Naive thymus-derived CD4-positive, alpha-beta T cell (primary cell): ENCODE measurements around the gene RHEB. TPM values are rescaled to one million over a fixed set of nuclear protein-coding genes. Genes with fewer than 3 reads are reported as not detected.
A peak's percentile ranks its signal among the peaks of the same experiment; 100 is the strongest.

Experiments
- ATAC-seq: fragments of 150-1000 bp; cut with Tn5 transposase; 2 replicates; pipeline ENCODE4 v1.10.0; 2021; ENCODE audit warnings: mild to moderate bottlenecking, moderate library complexity
- CTCF ChIA-PET: fragments of 350-600 bp; sonication (Branson Sonifier 250); formaldehyde crosslinking; loops from one replicate; lab custom pipeline; 2021; ENCODE audit warnings: antibody characterized with exemption; lab: Charles Lee
- POLR2A ChIA-PET: fragments of 350-600 bp; sonication (Branson Sonifier 250); formaldehyde crosslinking; loops from one replicate; lab custom pipeline; 2021; ENCODE audit warnings: antibody characterized with exemption, inconsistent platforms; lab: Charles Lee
- DNase-seq, 9 donors: peaks; one replicate each; pipeline versions ENCODE4 v3.0.0 to v3.0.0-alpha.2; 2020 to 2022; ENCODE audit warnings: mixed read lengths in 1 of 9
- H3K27ac ChIP-seq: one replicate; pipeline ENCODE4 v1.7.0; 2013; ENCODE audit warnings: mild to moderate bottlenecking, low read depth, low read length, moderate library complexity
- H3K27me3 ChIP-seq, 2 donors: one replicate each; pipeline ENCODE4 v1.7.0; 2013; ENCODE audit warnings: low read length in 2 of 2, mild to moderate bottlenecking in 2 of 2, moderate library complexity in 2 of 2; ENCODE audit not compliant: control insufficient read depth in 2 of 2, insufficient read depth in 2 of 2
- H3K36me3 ChIP-seq, 3 experiments: 1 replicate in 2 of 3; 2 replicates in 1 of 3; pipeline ENCODE4 v1.7.0; 2013; ENCODE audit warnings: low read length in 3 of 3, mild to moderate bottlenecking in 3 of 3, moderate library complexity in 1 of 3; ENCODE audit not compliant: insufficient read depth in 3 of 3, control insufficient read depth in 2 of 3
- H3K4me1 ChIP-seq, 2 donors: one replicate each; pipeline ENCODE4 v1.7.0; 2013; ENCODE audit warnings: low read length in 2 of 2, mild to moderate bottlenecking in 2 of 2, moderate library complexity in 1 of 2; ENCODE audit not compliant: control insufficient read depth in 2 of 2, insufficient read depth in 2 of 2
- H3K4me3 ChIP-seq: 2 replicates; pipeline ENCODE4 v1.7.0; 2013; ENCODE audit warnings: mild to moderate bottlenecking, low read length
- H3K9me3 ChIP-seq, 3 experiments: 1 replicate in 2 of 3; 2 replicates in 1 of 3; pipeline ENCODE4 v1.7.0; 2013; ENCODE audit warnings: low read length in 3 of 3; ENCODE audit not compliant: control insufficient read depth in 2 of 3
- H3K27ac Mint-ChIP-seq, 9 donors: one replicate each; pipeline ENCODE4 v1.8.0; 2020 to 2022; ENCODE audit warnings: mixed read lengths in 9 of 9, mild to moderate bottlenecking in 8 of 9, moderate library complexity in 5 of 9, inconsistent platforms in 2 of 9
- H3K27me3 Mint-ChIP-seq, 5 donors: one replicate each; pipeline ENCODE4 v1.8.0; 2021 to 2022; ENCODE audit warnings: mixed read lengths in 5 of 5, mild to moderate bottlenecking in 1 of 5
- H3K36me3 Mint-ChIP-seq, 5 donors: one replicate each; pipeline ENCODE4 v1.8.0; 2020 to 2022; ENCODE audit warnings: mixed read lengths in 5 of 5, mild to moderate bottlenecking in 3 of 5, inconsistent platforms in 1 of 5
- H3K4me1 Mint-ChIP-seq, 7 donors: one replicate each; pipeline ENCODE4 v1.8.0; 2020 to 2022; ENCODE audit warnings: mixed read lengths in 7 of 7, mild to moderate bottlenecking in 3 of 7, inconsistent platforms in 1 of 7
- H3K4me3 Mint-ChIP-seq, 10 donors: one replicate each; pipeline ENCODE4 v1.8.0; 2020 to 2022; ENCODE audit warnings: mild to moderate bottlenecking in 10 of 10, mixed read lengths in 10 of 10, moderate library complexity in 6 of 10, inconsistent platforms in 2 of 10
- H3K9me3 Mint-ChIP-seq, 11 donors: one replicate each; pipeline ENCODE4 v1.8.0; 2020 to 2022; ENCODE audit warnings: mixed read lengths in 11 of 11, mild to moderate bottlenecking in 4 of 11, inconsistent platforms in 1 of 11, moderate library complexity in 1 of 11
- intact Hi-C, 2 donors: fragments of 100-400 bp; cut with micrococcal nuclease; formaldehyde crosslinking; loops; one replicate each; pipeline ENCODE4 v1.15.1; 2023
- polyA plus RNA-seq, 2 donors: library from polyadenylated mRNA; unstranded; fragments of 300-500 nt; fragmentation: Illumina TruSeq; gene quantifications; one replicate each; pipeline ENCODE4 v1.2.3, GENCODE V29; 2021
- total RNA-seq, 6 experiments: library from RNA in 5 of 6; stranded (reverse) in 5 of 6; gene quantifications; 1 replicate in 5 of 6; 2 replicates in 1 of 6; pipeline ENCODE4 v1.2.3 and lab custom pipeline; 2021 to 2026

Gene RHEB
- total and polyA plus RNA-seq, 7 experiments from 2014 or later, result 31.2 to 62.6 (median 50.8) TPM

GRCh38 chr7:151435971-151436370 lies 83.7 kb downstream of the RHEB start:
- Histone ChIP-seq H3K4me3 (no peak overlapping the region), H3K27me3 (no peaks in the 10 kb centered on the region), H3K9me3 (no peaks in the 10 kb centered on the region), H3K27ac (no peak overlapping the region), H3K4me1 (peaks cover 21 to 55% of the 10 kb centered on the region in 2 donors), H3K36me3 (no peaks in the 10 kb centered on the region)
- Mint-ChIP-seq H3K36me3 (no peaks in the 10 kb centered on the region), H3K4me3 (no peak overlapping the region), H3K9me3 (no peaks in the 10 kb centered on the region), H3K27me3 (peaks cover 0 to 12% (median 0%) of the 10 kb centered on the region in 5 donors), H3K4me1 (peaks cover 14 to 68% (median 32%) of the 10 kb centered on the region in 7 donors), H3K27ac (peak overlapping the region in 2 of 9 donors; percentile 47 to 71)
- ATAC-seq (no peak), DNase-seq (no peak)
- intact Hi-C loops, result no loop called here
- POLR2A ChIA-PET, result no interaction called here
- CTCF ChIA-PET, result interaction anchor here (1.0 kb wide), 1 partner anchor 10 kb away, joined by 3 read pairs; no protein-coding TSS in a partner anchor

DNA sequence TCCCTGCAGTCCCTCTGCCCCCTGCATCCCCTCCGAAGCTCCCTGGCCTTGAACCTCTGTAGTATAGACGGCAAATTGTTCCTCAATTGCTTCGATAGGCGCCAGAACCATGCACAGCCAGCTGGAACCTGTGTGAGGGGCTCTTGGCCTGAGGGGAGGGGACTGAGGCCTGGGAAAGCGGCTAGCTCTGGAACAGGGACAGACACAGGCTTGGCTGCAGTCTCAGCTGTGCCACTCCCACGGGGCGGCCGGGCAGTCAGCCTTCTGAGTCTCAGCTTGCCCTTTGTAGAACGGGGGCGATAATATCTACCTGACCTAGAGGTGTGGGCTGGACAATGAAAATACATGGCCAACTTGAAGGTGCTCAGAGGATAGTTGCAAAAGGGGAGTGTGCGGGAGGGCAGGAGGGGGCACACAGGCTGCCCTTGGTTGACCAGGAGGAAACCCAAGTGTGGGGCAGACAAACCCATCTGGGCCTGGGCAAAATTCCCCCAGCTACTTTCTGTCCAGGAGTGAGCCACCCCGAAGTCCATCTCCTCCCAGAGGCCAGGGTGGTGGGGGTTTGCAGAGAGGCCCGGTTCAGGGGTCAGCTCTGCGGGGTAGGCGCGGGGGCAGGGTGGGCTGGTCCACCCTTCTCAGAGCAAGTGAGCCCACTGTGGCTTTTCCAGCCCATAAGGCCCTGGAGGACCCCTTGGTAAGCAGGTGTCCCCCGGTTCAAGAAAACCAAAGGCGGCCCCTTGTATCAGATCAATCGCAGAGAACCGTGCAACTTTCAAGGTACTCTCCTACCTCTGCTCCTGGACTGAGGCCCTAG lies 84.4 kb downstream of the RHEB start:
- Mint-ChIP-seq H3K9me3 (no peaks in the 10 kb centered on the region), H3K4me3 (no peak overlapping the region), H3K4me1 (peaks cover 13 to 68% (median 31%) of the 10 kb centered on the region in 7 donors), H3K36me3 (no peaks in the 10 kb centered on the region), H3K27ac (peak overlapping the region in 3 of 9 donors; percentile 7 to 76 (median 26)), H3K27me3 (peaks cover 0 to 7% (median 0%) of the 10 kb centered on the region in 5 donors)
- ATAC-seq, result no peak
- DNase-seq, result no peak
- Histone ChIP-seq H3K27ac (no peak overlapping the region), H3K4me1 (peaks cover 28 to 55% of the 10 kb centered on the region in 2 donors), H3K9me3 (no peaks in the 10 kb centered on the region), H3K27me3 (no peaks in the 10 kb centered on the region), H3K36me3 (no peaks in the 10 kb centered on the region), H3K4me3 (no peak overlapping the region)
- CTCF ChIA-PET, result interaction anchor here (1.0 to 1.1 kb wide), 3 partner anchors 11 to 67 kb away, joined by 3 to 4 read pairs (median 3); no protein-coding TSS in a partner anchor
- POLR2A ChIA-PET, result no interaction called here
- intact Hi-C loops, result no loop called here

GRCh38 chr7:151434549-151434948 lies 85.1 kb downstream of the RHEB start:
- peak overlapping the region in 3 of 9 donors; percentile 7 to 76 (median 26) for H3K27ac Mint-ChIP-seq
- H3K36me3 ChIP-seq, result no peaks in the 10 kb centered on the region
- intact Hi-C loops, result loop anchor here in 1 of 2 donors (5.0 kb wide), 2 partner anchors 67 to 82 kb away; no protein-coding TSS in a partner anchor
- H3K4me3 ChIP-seq, result no peak overlapping the region
- no peaks in the 10 kb centered on the region for H3K9me3 Mint-ChIP-seq
- H3K27me3 Mint-ChIP-seq, result peaks cover 0 to 5% (median 0%) of the 10 kb centered on the region in 5 donors
- H3K27me3 ChIP-seq, result no peaks in the 10 kb centered on the region
- no peak overlapping the region for H3K27ac ChIP-seq
- ChIA-PET POLR2A (interaction anchor here (1.5 kb wide), 1 partner anchor 75 kb away, joined by 3 read pairs; no protein-coding TSS in a partner anchor), CTCF (interaction anchor here (1.0 to 2.1 kb wide), 3 partner anchors 14 to 66 kb away, joined by 3 to 10 read pairs (median 4); no protein-coding TSS in a partner anchor)
- H3K4me1 ChIP-seq, result peaks cover 35 to 57% of the 10 kb centered on the region in 2 donors
- no peak for ATAC-seq
- no peaks in the 10 kb centered on the region for H3K36me3 Mint-ChIP-seq
- H3K4me3 Mint-ChIP-seq, result no peak overlapping the region
- no peaks in the 10 kb centered on the region for H3K9me3 ChIP-seq
- no peak for DNase-seq
- peaks cover 16 to 70% (median 36%) of the 10 kb centered on the region in 7 donors for H3K4me1 Mint-ChIP-seq

DNA sequence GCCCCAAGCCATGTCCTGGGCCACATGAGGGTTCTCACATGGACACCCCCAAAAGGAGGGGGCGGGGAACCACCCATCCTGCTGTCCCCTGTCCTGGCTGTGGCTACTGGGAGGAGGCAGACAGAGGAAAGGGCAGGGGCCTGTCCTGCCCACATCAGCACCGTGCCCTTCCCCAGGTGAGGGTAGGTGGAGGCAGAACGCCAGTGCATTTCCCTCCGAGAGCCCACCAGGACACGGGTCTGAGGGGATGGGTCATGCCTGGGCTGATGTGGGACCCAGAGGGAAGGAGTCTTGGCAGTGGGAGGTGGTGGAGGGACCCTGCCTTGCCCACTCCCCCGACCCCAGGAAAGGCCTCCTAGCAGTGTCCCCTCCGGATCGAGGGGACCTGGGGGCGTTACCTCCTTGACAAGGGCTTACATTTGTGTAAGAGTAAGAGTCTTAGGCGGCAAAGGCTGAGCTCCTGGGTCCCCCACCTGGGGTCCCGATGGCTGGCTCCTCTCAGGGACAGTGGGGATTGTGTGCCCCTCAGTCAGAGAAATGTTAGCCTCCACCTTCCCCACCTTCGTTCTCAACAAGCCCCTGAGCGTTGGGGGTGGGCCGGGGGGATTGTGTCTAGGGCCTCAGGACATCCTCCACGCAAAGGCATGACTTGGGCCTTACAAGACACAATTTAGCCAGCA lies 85.8 kb downstream of the RHEB start:
- peak overlapping the region in 3 of 9 donors; percentile 81 to 85 (median 81) for H3K27ac Mint-ChIP-seq
- Histone ChIP-seq H3K27me3 (no peaks in the 10 kb centered on the region), H3K27ac (no peak overlapping the region), H3K9me3 (no peaks in the 10 kb centered on the region), H3K4me3 (no peak overlapping the region), H3K4me1 (peaks cover 42 to 57% of the 10 kb centered on the region in 2 donors), H3K36me3 (no peaks in the 10 kb centered on the region)
- DNase-seq, result no peak
- no peaks in the 10 kb centered on the region for H3K9me3 Mint-ChIP-seq
- POLR2A ChIA-PET, result interaction anchor here (1.5 kb wide), 1 partner anchor 74 kb away, joined by 3 read pairs; no protein-coding TSS in a partner anchor
- CTCF ChIA-PET, result interaction anchor here (1.0 to 2.1 kb wide), 2 partner anchors 15 to 62 kb away, joined by 3 to 10 read pairs; no protein-coding TSS in a partner anchor
- peaks cover 17 to 70% (median 43%) of the 10 kb centered on the region in 7 donors for H3K4me1 Mint-ChIP-seq
- H3K27me3 Mint-ChIP-seq, result peaks cover 0 to 2% (median 0%) of the 10 kb centered on the region in 5 donors
- intact Hi-C loops, result loop anchor here in 1 of 2 donors (1.0 to 5.0 kb wide), 4 partner anchors 7 to 82 kb away; no protein-coding TSS in a partner anchor
- no peaks in the 10 kb centered on the region for H3K36me3 Mint-ChIP-seq
- no peak overlapping the region for H3K4me3 Mint-ChIP-seq
- ATAC-seq, result no peak

GRCh38 chr7:151432658-151433521 lies 86.8 kb downstream of the RHEB start:
- H3K4me3 Mint-ChIP-seq, result peak overlapping the region; percentile 8 to 79 (median 62)
- DNase-seq (peak in 7 of 9 donors; percentile 29 to 55 (median 53)), ATAC-seq (peak; percentile 69)
- no peaks in the 10 kb centered on the region for H3K36me3 Mint-ChIP-seq
- no peaks in the 10 kb centered on the region for H3K36me3 ChIP-seq
- CTCF ChIA-PET, result interaction anchor here (2.1 kb wide), 1 partner anchor 15 kb away, joined by 10 read pairs; no protein-coding TSS in a partner anchor
- no peaks in the 10 kb centered on the region for H3K27me3 Mint-ChIP-seq
- intact Hi-C loops, result loop anchor here in 1 of 2 donors (1.0 to 5.0 kb wide), 4 partner anchors 8 to 81 kb away; no protein-coding TSS in a partner anchor
- H3K4me1 ChIP-seq, result peaks cover 52 to 63% of the 10 kb centered on the region in 2 donors
- POLR2A ChIA-PET, result interaction anchor here (1.5 kb wide), 1 partner anchor 73 kb away, joined by 3 read pairs; no protein-coding TSS in a partner anchor
- H3K9me3 ChIP-seq, result no peaks in the 10 kb centered on the region
- peaks cover 26 to 72% (median 53%) of the 10 kb centered on the region in 7 donors for H3K4me1 Mint-ChIP-seq
- peak overlapping the region; percentile 54 to 90 (median 81) for H3K27ac Mint-ChIP-seq
- H3K9me3 Mint-ChIP-seq, result no peaks in the 10 kb centered on the region
- H3K27me3 ChIP-seq, result no peaks in the 10 kb centered on the region
- no peak overlapping the region for H3K4me3 ChIP-seq
- peak overlapping the region; percentile 25 for H3K27ac ChIP-seq
